ACC112 (cell line): ENCODE measurements around the gene ATP6V1B1.

Source experiments
- H2AFZ ChIP-seq: fragments of 200-600 bp; sonication (generic); one replicate; pipeline ENCODE4 v1.6.0; 2017; ENCODE audit warnings: antibody characterized with exemption, low read length; ENCODE audit not compliant: unreplicated experiment
- H3K27ac ChIP-seq: fragments of 200-600 bp; sonication (generic); 2 replicates; pipeline ENCODE4 v1.5.1; 2014; ENCODE audit warnings: low read depth, mild to moderate bottlenecking, antibody characterized with exemption, low read length, moderate library complexity
- H3K27me3 ChIP-seq: fragments of 200-600 bp; sonication (generic); 2 replicates; pipeline ENCODE4 v1.6.1; 2014; ENCODE audit warnings: mild to moderate bottlenecking, antibody characterized with exemption, low read length, moderate library complexity, mixed read lengths; ENCODE audit not compliant: insufficient read depth
- H3K36me3 ChIP-seq: fragments of 200-600 bp; sonication (generic); 2 replicates; pipeline ENCODE4 v1.6.1; 2016; ENCODE audit warnings: mild to moderate bottlenecking, antibody characterized with exemption, low read length, moderate library complexity, mixed read lengths; ENCODE audit not compliant: insufficient read depth
- H3K4me1 ChIP-seq: fragments of 200-600 bp; sonication (generic); one replicate; pipeline ENCODE4 v1.6.1; 2016; ENCODE audit warnings: low read length, mixed read lengths; ENCODE audit not compliant: insufficient read depth, unreplicated experiment, control insufficient read depth
- H3K4me3 ChIP-seq: fragments of 200-600 bp; sonication (generic); 2 replicates; pipeline ENCODE4 v1.5.1; 2014; ENCODE audit warnings: mild to moderate bottlenecking, low read depth, low read length
- H3K79me2 ChIP-seq: fragments of 200-600 bp; sonication (generic); one replicate; pipeline ENCODE4 v1.6.0; 2016; ENCODE audit warnings: low read length; ENCODE audit not compliant: control insufficient read depth, unreplicated experiment, insufficient read depth

The ATP6V1B1 gene

GRCh38 chr2:70939839-70940580, 4.3 kb downstream of the ATP6V1B1 start:
- H3K27me3 ChIP-seq = no peaks in the 10 kb centered on the region
- no peaks in the 10 kb centered on the region for H3K36me3 ChIP-seq
- no peak overlapping the region for H3K27ac ChIP-seq
- no peaks in the 10 kb centered on the region for H3K4me1 ChIP-seq
- no peak overlapping the region for H2AFZ ChIP-seq
- no peaks in the 10 kb centered on the region for H3K79me2 ChIP-seq
- no peak overlapping the region for H3K4me3 ChIP-seq

GRCh38 chr2:70941186-70941585, 5.5 kb downstream of the ATP6V1B1 start:
- no peaks in the 10 kb centered on the region for H3K79me2 ChIP-seq
- no peak overlapping the region for H3K27ac ChIP-seq
- H3K4me3 ChIP-seq = no peak overlapping the region
- H3K36me3 ChIP-seq = no peaks in the 10 kb centered on the region
- peaks cover 6% of the 10 kb centered on the region for H3K4me1 ChIP-seq
- H2AFZ ChIP-seq = no peak overlapping the region
- H3K27me3 ChIP-seq = no peaks in the 10 kb centered on the region

- Histone ChIP-seq H3K4me3 (no peak overlapping the region), H3K36me3 (no peaks in the 10 kb centered on the region), H3K27me3 (no peaks in the 10 kb centered on the region), H3K27ac (no peak overlapping the region), H3K79me2 (no peaks in the 10 kb centered on the region), H3K4me1 (peaks cover 11% of the 10 kb centered on the region), H2AFZ (no peak overlapping the region)
Observed at GRCh38 chr2:70941701-70942100, 6.0 kb downstream of the ATP6V1B1 start.

- Histone ChIP-seq H3K4me1 (peaks cover 19% of the 10 kb centered on the region), H3K4me3 (no peak overlapping the region), H3K36me3 (no peaks in the 10 kb centered on the region), H3K79me2 (no peaks in the 10 kb centered on the region), H3K27ac (no peak overlapping the region), H3K27me3 (no peaks in the 10 kb centered on the region), H2AFZ (no peak overlapping the region)
Observed at GRCh38 chr2:70942396-70943204, 6.9 kb downstream of the ATP6V1B1 start.

- H3K4me1 ChIP-seq = peaks cover 19% of the 10 kb centered on the region
- no peaks in the 10 kb centered on the region for H3K27me3 ChIP-seq
- H3K27ac ChIP-seq = no peak overlapping the region
- no peaks in the 10 kb centered on the region for H3K36me3 ChIP-seq
- H2AFZ ChIP-seq = no peak overlapping the region
- H3K4me3 ChIP-seq = no peak overlapping the region
- H3K79me2 ChIP-seq = no peaks in the 10 kb centered on the region
Observed at GRCh38 chr2:70943205-70943871, 7.6 kb downstream of the ATP6V1B1 start.

GRCh38 chr2:70944111-70944690, 8.5 kb downstream of the ATP6V1B1 start:
- Histone ChIP-seq H3K4me1 (peaks cover 19% of the 10 kb centered on the region), H3K4me3 (no peak overlapping the region), H3K36me3 (no peaks in the 10 kb centered on the region), H3K27me3 (no peaks in the 10 kb centered on the region), H2AFZ (no peak overlapping the region), H3K79me2 (no peaks in the 10 kb centered on the region), H3K27ac (no peak overlapping the region)

GRCh38 chr2:70946832-70947442, 11.2 kb downstream of the ATP6V1B1 start:
- no peak overlapping the region for H3K27ac ChIP-seq
- no peak overlapping the region for H2AFZ ChIP-seq
- H3K79me2 ChIP-seq = no peaks in the 10 kb centered on the region
- H3K27me3 ChIP-seq = no peaks in the 10 kb centered on the region
- H3K4me1 ChIP-seq = peaks cover 19% of the 10 kb centered on the region
- no peaks in the 10 kb centered on the region for H3K36me3 ChIP-seq
- H3K4me3 ChIP-seq = peak overlapping the region; percentile 76

GRCh38 chr2:70947556-70948184, 12.0 kb downstream of the ATP6V1B1 start:
- Histone ChIP-seq H3K36me3 (no peaks in the 10 kb centered on the region), H2AFZ (peak overlapping the region; percentile 84), H3K27me3 (no peaks in the 10 kb centered on the region), H3K27ac (peak overlapping the region; percentile 20; the same call in 1 of the 2 replicates), H3K4me1 (peaks cover 19% of the 10 kb centered on the region), H3K79me2 (no peaks in the 10 kb centered on the region), H3K4me3 (peak overlapping the region; percentile 76)

GRCh38 chr2:70948337-70949003, 12.8 kb downstream of the ATP6V1B1 start:
- H3K36me3 ChIP-seq = no peaks in the 10 kb centered on the region
- H3K27me3 ChIP-seq = no peaks in the 10 kb centered on the region
- H2AFZ ChIP-seq = peak overlapping the region; percentile 84
- H3K4me3 ChIP-seq = peak overlapping the region; percentile 76
- peaks cover 19% of the 10 kb centered on the region for H3K4me1 ChIP-seq
- H3K79me2 ChIP-seq = no peaks in the 10 kb centered on the region
- peak overlapping the region; percentile 20; the same call in 1 of the 2 replicates for H3K27ac ChIP-seq
